Measurements from ENCODE around the gene BMP15.

BMP15 gene

DNA sequence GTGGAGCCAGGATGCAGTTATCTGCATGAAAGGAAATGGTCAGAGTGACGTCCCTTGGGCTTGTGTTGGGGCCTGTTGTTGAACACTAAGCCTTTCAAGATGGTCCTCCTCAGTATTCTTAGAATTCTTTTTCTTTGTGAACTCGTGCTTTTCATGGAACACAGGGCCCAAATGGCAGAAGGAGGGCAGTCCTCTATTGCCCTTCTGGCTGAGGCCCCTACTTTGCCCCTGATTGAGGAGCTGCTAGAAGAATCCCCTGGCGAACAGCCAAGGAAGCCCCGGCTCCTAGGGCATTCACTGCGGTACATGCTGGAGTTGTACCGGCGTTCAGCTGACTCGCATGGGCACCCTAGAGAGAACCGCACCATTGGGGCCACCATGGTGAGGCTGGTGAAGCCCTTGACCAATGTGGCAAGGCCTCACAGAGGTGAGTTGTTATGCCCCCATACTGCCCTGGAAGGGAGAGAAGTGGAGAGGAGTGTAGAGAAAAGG lies at the start of gene BMP15:
BMP15 (plus strand) TSS at position 51 of the 492 bp plus-strand sequence; CDS start at position 100, 49 bp downstream.
- DNase-seq: no peak

DNA sequence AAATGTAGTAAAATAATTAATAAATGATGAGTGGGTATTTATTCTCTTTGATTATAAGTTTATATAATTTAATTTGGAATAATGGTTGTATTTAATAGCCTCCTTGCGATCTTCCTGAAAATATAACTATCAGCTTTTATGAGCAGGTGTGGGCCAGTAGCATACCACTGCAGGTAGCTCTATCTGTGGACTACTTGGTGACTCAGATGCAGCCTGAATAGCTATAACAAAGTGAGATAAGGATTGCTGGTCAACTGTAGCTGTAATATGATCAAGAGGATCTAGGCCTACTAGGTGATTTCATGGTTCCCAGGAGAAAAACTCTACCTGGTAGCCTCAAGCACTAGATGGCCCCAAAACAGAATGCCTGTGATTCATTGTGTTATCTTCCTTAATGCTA lies 47.1 kb upstream of the BMP15 start:
- DNase-seq: no peak

DNA sequence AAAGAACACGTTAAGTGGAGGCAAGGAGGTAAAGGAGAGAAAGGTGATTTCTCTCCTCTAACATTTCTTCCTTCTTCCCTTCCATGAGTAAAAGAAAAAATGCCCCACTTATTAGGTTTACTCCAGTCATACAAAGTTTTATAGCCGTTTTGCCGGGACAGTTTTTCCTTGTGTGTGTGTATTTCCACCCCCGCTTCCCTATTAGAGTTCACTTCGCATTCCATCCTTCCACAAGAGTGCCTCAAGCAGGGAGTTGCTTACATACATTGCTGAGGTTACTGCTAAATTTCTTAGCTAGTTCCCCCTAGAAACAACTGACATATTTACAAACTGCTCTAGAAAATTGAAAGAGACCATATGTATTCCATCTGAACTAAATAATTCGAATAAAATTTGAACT lies 45.2 kb upstream of the BMP15 start:
- DNase-seq: no peak

DNA sequence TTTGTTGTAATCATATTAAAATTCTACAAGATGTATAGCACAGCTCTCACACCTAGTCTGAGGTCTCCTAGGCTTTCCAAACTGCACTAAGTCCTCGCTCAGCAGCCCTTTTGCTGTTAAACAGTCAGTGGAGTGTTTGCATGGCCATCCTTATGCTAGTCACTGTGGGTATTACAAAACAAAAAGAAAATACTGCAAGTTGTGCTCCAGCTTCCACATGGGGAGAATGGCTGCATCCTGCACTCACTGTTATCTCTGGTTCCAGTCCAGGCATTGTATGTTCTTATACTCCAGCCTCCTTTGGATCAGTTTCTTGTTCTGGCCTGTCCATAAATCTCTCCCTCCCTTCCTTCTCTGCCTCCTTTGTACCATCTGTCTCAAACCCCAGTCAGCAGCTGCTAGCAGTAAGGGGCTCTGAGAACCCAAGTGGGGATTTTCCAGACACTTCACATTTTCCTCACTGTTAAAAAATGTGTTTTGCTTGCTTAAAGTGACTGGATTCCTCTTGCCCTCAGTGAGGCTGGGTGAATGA lies 38.5 kb upstream of the BMP15 start:
- no peak for DNase-seq

DNA sequence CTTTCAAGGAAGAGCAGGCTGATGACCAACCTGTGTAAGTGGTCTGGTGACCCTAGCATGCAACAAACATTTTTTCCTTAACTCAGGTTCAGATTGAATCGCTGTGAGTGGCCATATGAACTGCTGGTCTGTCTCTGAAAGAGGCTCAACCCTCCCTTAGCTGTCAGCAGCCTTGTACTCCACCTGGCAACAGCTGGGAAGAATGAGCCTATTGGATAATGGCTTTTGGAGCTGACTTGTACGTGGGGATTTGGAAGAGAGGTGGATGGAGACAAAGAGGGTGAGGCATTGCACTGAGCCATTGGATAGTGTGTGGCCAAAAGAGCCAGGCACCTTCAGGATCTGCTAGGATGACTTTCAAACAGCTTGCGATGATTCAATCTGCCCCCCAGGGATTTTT lies 35.7 kb upstream of the BMP15 start:
- DNase-seq: no peak

DNA sequence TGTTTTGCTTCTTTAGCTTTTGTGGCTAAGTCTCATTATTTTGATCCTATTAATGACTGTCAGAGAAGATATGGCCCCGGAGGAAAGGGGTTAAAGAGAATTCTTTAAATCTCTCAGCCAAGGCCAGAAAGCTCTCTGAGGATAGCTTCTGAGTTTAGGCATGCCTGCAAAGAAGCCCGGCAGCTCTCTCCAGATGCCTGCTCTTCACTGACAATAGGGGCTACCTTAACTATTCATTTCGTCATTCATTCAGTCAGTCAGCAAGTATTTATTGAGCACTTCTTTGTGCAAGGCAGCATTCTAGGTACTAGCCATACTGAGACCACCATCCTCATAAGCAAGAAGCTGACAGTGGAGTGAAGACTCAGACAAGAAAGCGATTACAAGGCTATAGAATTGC lies 34.0 kb upstream of the BMP15 start:
- no peak for DNase-seq

DNA sequence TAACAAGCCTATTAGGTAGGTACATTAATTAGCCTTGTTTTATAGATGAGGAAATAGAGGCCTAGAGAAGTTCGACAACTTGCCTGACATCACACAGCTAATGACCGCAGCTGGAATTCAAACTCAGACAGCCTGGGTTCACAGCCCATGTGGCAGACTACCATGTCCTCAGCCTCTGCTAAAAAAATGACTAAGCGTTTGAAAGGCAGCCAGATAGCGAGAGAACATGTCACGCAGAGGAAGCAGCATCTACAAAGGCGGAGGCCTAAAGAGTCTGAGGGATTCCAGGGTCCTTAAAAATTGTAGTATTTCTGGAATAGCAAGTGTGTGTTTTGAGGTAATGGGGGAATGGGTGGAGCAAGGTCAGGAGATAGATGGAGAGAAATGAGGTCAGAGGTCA lies 33.2 kb upstream of the BMP15 start:
- no peak for DNase-seq

DNA sequence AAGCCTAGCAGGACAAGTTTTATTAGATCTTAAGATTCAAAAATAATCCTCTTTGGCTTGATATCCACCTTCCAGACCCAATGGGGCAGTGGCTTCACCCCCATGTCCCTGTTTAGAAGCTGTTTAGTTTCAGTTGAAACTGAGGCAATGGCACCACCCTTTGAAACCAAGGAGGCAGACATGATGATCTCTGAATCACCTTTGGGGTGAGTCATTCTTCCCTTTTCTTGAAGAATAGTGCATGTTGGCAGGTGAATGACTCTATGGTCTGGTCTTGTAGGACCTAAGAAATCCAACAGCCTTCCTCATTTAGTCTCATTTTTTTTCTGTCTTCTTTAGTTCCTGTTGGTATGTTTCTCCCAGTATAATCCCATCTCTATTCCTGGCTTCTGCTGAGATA lies 29.5 kb upstream of the BMP15 start:
- no peak for DNase-seq

DNA sequence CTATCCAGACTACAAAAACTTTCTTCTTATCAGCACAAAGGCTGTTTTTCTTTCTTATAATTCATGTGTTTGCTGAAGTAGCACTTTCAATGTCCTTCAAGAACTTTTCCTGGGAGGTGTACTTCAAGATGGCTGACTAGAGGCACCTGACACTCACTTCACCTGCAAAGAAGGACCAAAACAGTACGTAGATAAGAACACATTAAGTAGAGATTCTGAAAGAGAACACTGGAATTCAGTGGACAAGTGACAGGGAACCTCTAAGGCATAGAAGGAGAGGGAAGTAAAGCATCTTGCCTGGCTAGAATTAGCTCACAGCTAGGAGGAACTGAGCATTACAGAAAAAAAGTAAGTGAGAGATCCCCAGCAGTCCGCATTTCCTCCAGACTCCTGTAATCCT lies 21.7 kb upstream of the BMP15 start:
- no peak for DNase-seq

DNA sequence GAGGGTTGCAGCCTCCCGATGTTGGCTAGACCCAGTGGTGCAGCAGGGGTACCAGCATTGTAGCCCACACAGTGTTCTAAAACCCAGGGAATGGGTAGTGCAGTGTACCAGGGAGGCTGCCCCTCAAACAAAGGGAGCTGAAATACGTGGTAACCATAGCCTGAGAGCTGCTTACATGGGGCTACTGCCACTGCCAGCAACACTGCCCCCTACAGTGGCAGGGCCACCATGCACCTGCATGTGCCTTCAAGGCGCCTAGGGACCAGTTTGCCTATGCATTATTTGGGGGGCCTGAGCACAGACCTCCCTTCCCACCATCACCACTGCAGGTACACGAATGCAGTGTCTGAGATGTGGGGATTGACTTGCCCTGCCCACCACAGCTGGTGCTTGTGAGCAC lies 21.0 kb upstream of the BMP15 start:
- DNase-seq: no peak

DNA sequence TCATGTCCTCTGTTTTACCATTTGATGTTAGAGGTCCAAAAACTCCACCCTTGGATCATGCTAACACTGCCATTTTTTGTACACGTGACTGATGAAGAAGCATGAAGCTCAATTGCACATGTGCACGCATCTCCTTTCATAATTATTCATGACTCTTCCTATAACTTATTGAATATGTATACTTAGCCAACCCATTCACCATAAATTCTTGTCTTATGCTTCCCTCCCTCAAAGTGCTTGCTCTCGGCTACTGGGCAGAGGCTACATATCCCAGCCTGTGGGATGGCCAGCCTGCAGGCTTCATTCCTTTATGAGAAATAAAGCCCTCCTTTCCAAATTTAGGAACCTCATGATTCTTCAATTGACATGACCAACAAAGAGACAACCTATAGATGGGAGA lies 17.5 kb upstream of the BMP15 start:
- DNase-seq: no peak

DNA sequence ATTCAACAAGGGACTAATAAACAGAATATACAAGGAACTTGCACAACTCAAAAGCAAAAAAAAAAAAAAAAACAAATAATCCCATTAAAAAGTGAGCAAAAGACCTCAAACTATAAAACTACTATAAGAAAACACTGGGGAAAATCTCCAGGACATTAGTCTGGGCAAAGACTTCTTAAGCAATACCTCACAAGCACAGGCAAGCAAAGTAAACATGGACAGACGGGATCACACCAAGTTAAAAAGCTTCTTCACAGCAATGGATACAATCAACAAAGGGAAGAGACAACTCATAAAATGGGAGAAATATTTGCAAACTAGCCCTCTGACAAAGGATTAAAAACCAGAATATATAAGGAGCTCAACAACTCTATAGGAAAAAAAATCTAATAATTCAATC lies 17.1 kb upstream of the BMP15 start:
- no peak for DNase-seq

DNA sequence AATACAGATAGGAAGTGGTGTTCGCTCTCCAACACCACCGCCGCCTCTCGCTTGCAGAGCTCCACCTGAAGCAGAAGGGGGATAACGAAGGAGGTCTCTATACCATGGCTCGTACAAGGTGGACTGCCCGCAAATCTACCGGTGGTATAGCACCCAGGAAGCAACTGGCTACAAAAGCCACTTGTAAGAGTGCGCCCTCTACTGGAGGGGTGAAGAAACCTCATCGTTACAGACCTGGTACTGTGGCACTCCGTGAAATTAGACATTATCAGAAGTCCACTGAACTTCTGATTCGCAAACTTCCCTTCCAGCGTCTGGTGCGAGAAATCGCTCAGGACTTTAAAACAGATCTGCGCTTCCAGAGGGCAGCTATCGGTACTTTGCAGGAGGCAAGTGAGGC lies 5.2 kb upstream of the BMP15 start:
- no peak for DNase-seq

DNA sequence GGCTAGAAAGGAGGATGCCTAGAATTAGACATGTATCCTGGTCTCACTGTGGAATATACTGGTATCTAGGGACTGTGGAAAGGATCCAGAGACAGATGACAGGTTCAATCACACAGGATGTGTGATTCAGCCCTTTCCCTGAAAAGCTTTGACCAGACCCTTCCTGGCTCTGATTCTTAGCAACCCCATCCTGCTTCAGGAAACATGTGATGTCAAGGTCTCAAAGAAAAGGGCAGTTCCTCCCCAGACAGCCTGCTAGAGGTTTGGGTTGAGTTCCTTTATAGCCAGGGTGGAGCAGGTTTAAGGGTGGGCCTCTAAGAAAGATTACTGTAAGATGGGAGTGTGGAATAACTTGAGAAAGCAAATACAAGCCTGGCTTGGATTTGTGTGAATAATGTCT lies 3.0 kb downstream of the BMP15 start:
- no peak for DNase-seq

DNA sequence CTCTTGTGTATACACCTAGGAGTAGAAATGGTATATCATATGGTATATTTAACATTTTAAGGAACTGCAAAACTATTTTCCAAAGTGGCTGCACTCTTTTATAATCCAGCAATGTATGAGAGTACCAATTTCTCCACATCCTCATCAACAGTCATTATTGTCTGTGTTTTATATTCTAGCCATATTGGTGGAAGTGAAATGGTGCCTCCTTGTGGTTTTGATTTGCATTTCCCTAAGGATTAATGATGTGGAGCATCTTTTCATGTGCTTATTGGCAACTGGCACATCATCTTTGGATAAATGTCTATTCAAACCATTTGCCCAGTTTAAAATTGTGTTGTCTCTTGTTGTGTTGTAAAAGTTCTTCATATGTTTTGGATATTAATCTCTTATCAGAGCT lies 9.6 kb downstream of the BMP15 start:
- DNase-seq: no peak

DNA sequence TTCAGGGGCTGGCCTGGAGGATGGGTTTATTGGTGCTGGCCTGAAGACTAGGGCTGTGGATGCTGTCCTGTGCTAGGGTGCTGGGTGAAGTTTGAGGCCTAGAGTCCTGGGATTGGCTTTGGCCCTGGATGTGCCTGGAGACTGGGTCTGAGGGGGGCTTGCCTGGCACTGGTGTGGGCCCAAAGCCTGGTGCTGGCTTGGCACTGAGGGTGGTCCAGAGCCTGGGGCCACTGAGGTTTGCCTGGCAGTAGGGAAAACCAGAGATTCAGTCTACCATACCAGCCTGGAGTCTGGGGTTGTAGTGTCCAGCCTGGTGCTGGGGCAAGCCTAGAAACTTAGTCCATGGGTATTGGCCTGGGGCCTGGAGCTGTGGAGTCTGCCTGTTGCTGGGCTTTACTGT lies 16.6 kb downstream of the BMP15 start:
- no peak for DNase-seq

DNA sequence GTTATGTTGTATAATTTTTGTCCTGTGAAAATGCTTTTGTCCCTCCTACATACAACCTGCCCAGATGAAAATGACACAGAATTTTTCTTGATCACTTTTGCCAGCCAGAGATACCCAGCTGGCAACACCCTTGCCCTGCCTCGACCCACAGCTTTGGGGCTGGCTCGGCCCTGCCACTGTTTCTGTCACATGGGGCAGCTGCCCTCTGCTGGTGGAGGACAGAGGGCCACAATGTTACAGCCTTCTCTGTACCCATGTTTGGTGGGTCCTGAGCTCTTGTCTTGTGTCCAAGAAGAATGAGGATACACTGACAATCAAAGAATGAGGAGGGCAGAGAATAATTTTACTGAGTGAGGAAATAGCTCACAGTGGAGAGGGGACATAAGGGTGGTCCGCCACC lies 31.1 kb downstream of the BMP15 start:
- DNase-seq: no peak

DNA sequence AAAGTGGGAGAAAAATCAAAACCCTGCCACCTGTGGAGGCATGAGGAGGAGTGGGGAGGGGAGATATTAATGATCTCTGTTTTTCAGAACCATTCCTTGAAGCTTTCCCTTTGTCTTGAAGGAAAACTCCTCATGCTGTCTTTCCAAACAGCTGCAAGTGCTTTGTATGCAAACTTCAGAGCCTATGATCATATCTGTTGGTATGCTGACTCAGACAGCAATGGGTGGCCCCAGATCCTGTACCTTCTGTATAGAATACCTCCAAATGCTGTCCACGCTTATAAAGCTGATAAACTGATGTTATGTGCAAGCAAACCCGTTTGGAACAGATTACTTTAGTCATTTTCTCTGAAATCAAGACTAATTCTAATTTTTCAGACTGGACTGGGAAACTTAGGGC lies 31.9 kb downstream of the BMP15 start:
- DNase-seq: no peak

DNA sequence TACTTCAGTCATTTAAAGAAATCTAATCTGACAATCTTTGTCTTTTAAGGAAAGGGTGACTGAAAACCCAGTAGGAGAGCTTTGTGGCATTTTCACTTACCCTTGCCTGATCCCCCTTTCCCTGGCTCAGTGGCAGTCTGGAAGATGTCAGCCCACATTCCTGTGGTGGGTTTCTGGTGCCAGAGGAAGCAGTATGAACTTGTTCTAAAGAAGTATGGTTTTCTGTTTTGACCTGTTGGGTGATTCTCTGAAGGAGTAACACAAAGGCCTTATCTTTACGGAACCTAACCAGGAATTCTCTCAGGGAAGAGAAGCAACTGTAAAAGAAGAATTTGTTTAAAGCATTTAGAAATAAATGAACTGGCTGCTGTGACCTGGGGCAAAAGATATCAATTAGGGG lies 41.9 kb downstream of the BMP15 start:
- no peak for DNase-seq

DNA sequence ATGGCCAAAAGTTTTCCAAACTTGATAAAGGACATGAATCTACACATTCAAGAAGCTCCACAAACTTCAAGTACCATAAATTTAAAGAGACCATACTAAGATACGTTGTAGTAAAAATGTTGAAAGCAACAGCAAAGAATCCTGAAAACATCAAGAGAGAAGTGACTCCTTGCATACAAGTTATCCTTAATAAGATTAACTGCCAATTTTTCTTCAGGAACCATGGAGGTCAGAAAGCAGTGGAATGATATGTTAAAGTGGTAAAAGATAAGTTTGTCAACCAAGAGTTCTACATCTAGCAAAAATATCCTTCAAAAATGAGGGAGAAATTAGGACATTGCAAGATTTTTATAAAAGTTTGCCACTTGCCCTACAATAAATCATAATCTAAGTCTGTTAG lies 43.3 kb downstream of the BMP15 start:
- no peak for DNase-seq

DNA sequence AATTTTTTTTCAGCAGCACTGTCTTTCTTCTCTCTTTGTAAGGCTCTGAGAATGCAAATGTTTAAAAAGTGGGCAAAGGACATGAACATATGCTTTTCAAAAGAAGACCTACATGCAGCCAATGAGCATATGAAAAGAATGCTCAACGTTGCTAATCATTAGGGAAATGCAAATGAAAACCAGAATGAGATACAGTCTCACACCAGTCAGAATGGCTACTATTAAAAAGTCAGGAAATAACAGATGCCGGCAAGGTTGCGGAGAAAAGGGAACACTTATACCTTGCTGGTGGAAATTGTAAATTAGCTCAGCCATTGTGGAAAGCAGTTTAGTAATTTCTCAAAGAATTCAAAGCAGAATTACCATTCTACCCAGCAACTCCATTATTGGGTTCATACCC lies 51.6 kb downstream of the BMP15 start:
- no peak for DNase-seq

DNA sequence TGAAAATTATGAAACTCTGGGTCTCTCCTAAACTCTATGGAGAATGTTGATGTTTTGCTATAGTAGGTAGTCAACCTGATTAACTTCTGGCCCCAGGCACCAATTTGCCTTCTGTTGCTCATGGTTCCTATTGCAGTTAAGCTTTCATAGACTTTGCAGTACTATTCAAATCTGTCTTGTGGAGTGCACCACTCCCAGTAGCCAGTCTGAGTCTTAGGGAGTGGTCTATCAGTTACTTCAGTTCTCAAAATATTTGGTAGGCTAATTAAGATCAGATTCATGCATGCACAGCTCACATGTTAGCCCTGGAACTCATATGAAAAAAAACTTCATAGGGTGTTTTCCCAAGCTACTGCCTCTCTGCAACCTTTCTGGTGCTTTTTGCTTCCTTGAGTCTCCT lies 53.3 kb downstream of the BMP15 start:
- no peak for DNase-seq

All from DMS 273 treated with DMSO at 0.1 percent for 48 hours (cell line).